ENCODE results near the gene CILP2. TPM values are rescaled to one million over a fixed set of nuclear protein-coding genes. Genes with fewer than 3 reads are reported as not detected.

CILP2 gene
- total and polyA plus RNA-seq, 12 donors: 0.07 to 0.61 (median 0.21) TPM; not detected in 2

DNA sequence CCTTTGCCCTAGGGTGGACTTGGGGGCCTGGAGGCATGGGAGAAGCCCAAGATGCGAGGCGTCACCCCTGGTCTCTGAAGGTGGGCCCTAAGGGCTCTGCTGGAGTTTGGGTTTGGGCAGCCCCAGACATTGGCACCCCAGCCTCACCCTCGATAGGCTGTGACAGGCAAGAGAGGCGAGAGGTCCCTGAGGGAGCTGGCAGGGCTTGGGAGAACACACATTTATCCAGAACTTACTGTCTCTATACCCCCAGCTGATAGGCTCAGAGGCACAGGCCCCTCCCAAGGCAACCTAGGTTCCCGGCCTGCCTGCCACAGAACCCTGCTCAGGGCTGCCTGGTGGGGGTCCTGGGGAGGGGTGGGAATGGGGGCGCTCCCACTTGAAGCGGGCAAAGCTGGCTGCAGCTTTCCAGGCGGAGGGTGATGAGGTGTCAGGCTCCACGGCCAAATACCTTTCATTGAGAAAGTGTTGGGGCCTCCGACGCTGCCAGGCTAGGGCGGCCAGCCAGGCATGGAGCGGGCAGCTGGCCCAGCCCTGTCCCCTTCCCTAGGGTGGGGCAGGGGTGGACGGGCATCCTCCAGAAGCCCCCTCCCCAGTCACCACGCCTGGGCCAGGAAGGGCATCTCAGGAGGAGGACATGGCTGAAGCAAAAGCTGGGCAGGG, 9.7 kb downstream of the CILP2 start:
- peak in 1 of 2 donors; percentile 42 for DNase-seq
- intact Hi-C loops (cut with DNase I): no loop called here

DNA sequence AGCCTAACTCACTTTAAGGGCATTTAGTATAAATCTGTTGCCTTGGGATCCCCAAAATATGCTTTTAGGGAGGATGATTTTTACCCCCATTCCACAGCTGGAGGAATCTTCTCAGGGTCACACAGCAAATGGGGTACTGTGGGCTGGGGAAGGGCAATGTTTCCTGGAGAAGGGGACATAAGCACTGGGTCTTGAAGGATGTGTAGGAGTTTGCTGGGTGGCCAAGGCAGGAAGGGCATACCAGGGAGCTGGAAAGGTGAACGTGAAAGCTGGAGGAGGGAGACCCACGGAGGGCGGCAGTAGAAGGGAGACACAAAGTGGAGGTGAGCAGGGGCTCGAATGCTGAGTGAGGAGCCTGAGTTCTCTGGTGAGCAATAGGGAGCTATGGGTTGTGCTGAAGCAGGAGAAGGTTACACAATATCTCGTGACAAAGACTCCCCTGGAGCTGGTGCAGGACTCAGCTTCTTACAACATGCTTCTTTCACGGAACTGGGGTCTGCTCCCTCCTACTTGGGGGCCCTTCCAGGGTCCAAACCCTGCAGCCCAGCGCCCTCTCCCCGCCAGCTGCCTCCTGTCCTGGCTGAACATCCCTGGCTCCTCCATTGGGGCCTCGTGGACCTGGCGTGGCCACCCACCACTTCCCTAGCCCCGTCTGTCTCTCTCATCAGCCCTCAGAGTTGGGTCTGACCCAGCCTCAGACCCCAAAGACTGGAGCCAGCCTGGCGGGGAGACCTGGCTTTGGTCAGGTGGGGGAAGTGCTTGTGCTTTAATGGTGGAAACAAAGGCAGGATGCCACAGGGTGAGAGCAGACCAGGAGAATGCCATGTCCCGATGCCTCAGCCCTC, 11.1 kb downstream of the CILP2 start:
- intact Hi-C loops (cut with DNase I): no loop called here
- H3K4me1 ChIP-seq: peaks cover 0 to 23% (median 15%) of the 10 kb centered on the region in 9 donors
- no peaks in the 10 kb centered on the region for H3K36me3 ChIP-seq
- 61 to 63% methylated on average over 13 of the region's 13 CpGs for WGBS, 2 donors
- no peak for ATAC-seq
- H3K4me3 ChIP-seq: no peak overlapping the region
- peaks cover 0 to 4% (median 0%) of the 10 kb centered on the region in 11 donors for H3K9me3 ChIP-seq
- no peak for DNase-seq
- peaks cover 0 to 43% (median 32%) of the 10 kb centered on the region in 7 donors for H3K27me3 ChIP-seq
- no peak overlapping the region for H3K27ac ChIP-seq
- TF ChIP-seq, protein P1, sequence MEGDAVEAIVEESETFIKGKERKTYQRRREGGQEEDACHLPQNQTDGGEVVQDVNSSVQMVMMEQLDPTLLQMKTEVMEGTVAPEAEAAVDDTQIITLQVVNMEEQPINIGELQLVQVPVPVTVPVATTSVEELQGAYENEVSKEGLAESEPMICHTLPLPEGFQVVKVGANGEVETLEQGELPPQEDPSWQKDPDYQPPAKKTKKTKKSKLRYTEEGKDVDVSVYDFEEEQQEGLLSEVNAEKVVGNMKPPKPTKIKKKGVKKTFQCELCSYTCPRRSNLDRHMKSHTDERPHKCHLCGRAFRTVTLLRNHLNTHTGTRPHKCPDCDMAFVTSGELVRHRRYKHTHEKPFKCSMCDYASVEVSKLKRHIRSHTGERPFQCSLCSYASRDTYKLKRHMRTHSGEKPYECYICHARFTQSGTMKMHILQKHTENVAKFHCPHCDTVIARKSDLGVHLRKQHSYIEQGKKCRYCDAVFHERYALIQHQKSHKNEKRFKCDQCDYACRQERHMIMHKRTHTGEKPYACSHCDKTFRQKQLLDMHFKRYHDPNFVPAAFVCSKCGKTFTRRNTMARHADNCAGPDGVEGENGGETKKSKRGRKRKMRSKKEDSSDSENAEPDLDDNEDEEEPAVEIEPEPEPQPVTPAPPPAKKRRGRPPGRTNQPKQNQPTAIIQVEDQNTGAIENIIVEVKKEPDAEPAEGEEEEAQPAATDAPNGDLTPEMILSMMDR (IDR thresholded peaks at IDR 0.05): no peak

More for the DNA sequence above, 9.7 kb downstream of the CILP2 start:
- Histone ChIP-seq H3K4me3 (no peak overlapping the region), H3K9me3 (peaks cover 0 to 4% (median 0%) of the 10 kb centered on the region in 11 donors), H3K4me1 (peaks cover 0 to 23% (median 15%) of the 10 kb centered on the region in 9 donors), H3K27ac (peak overlapping the region in 7 of 10 donors; percentile 37 to 79 (median 56)), H3K27me3 (peaks cover 0 to 55% (median 42%) of the 10 kb centered on the region in 7 donors), H3K36me3 (no peaks in the 10 kb centered on the region)
- 37 to 40% methylated on average over 15 of the region's 15 CpGs for WGBS, 2 donors
- ATAC-seq: peak; percentile 43 to 78 (median 64)
- TF ChIP-seq, protein P1 (IDR thresholded peaks at IDR 0.05): no peak

DNA sequence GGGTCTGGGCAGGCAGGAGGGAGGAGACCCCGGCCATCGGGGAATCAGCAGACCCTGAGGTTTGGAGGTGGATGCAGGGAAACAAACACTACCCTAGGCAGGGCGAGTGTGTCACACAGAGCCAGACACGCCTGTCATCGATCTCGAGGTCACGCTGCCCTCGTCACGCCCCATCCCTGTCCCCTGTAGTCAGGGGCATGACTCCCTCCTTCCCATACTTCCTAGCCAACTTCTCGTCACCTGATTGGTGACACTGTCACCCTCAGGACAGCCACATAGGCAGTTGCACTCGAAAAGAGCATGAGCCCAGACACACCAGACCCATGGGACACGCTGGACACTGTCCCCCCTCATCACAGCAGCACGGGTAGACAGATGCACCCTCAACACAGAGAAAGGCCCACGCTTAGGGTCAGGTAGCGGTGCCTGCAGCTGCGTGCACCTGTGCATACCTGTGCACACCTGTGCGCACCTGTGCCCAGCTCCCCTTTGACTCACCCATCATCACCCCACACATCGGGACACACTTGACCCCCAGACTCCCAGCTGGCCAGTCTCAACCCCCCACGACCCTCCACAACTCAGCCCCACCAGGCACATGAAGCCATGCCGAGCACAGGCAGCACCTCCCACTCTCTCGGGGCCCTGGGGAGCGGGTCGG, 11.9 kb downstream of the CILP2 start:
- Histone ChIP-seq H3K9me3 (peaks cover 0 to 4% (median 0%) of the 10 kb centered on the region in 11 donors), H3K4me1 (peaks cover 0 to 23% (median 15%) of the 10 kb centered on the region in 9 donors), H3K27ac (no peak overlapping the region), H3K36me3 (no peaks in the 10 kb centered on the region), H3K4me3 (no peak overlapping the region), H3K27me3 (peaks cover 0 to 35% (median 24%) of the 10 kb centered on the region in 7 donors)
- ATAC-seq (peak in 2 of 8 donors; percentile 6 to 26), DNase-seq (no peak)
- TF ChIP-seq, protein P1 (IDR thresholded peaks at IDR 0.05): no peak
- intact Hi-C loops (cut with DNase I): no loop called here
- 48 to 53% methylated on average over 23 of the region's 23 CpGs for WGBS, 2 donors

DNA sequence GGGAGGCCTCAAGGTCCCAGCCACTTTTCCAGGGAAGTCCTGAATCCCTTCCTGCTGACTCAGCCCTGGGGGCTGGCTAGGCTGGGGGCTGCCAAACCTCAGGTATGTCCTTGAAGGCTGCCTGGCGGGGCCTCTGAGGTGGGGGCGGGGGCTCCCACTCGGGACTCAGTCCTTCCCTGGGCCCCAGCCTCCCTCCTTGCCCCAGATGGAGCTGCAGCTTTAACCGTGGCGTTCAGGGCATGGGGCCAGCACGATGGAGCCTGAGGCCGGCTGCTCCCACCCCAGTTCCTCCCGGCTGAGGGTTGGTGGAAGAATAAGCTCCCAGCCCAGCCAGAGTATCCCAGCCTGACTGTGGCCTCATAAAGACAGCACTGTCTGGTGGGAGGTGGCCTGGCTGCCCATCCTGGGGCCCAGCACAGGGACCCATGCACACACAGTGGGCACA, 12.4 kb downstream of the CILP2 start:
- no peak for ATAC-seq
- WGBS, 2 donors: 33 to 39% methylated on average over 6 to 8 of the region's 8 CpGs
- intact Hi-C loops (cut with DNase I): no loop called here

More for the DNA sequence above, 12.4 kb downstream of the CILP2 start:
- Histone ChIP-seq H3K36me3 (no peaks in the 10 kb centered on the region), H3K4me3 (no peak overlapping the region), H3K4me1 (peaks cover 0 to 23% (median 15%) of the 10 kb centered on the region in 9 donors), H3K9me3 (peaks cover 0 to 4% (median 0%) of the 10 kb centered on the region in 11 donors), H3K27me3 (peaks cover 0 to 31% (median 21%) of the 10 kb centered on the region in 7 donors), H3K27ac (no peak overlapping the region)
- TF ChIP-seq, protein P1 (IDR thresholded peaks at IDR 0.05): no peak
- DNase-seq: no peak
